ENCODE results near the gene BFSP2. TPM values are rescaled to one million over a fixed set of nuclear protein-coding genes. Genes with fewer than 3 reads are reported as not detected.
A peak's percentile ranks its signal among the peaks of the same experiment; 100 is the strongest.

BFSP2 gene
- total RNA-seq, 4 donors from 2014 or later: not detected

- DNase-seq: no peak
- no peaks in the 10 kb centered on the region for H3K27me3 ChIP-seq
- TF ChIP-seq, protein P1, sequence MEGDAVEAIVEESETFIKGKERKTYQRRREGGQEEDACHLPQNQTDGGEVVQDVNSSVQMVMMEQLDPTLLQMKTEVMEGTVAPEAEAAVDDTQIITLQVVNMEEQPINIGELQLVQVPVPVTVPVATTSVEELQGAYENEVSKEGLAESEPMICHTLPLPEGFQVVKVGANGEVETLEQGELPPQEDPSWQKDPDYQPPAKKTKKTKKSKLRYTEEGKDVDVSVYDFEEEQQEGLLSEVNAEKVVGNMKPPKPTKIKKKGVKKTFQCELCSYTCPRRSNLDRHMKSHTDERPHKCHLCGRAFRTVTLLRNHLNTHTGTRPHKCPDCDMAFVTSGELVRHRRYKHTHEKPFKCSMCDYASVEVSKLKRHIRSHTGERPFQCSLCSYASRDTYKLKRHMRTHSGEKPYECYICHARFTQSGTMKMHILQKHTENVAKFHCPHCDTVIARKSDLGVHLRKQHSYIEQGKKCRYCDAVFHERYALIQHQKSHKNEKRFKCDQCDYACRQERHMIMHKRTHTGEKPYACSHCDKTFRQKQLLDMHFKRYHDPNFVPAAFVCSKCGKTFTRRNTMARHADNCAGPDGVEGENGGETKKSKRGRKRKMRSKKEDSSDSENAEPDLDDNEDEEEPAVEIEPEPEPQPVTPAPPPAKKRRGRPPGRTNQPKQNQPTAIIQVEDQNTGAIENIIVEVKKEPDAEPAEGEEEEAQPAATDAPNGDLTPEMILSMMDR (IDR thresholded peaks at IDR 0.05): no peak
- TF ChIP-seq POLR2A (IDR thresholded peaks at IDR 0.05): no peak
- no peaks in the 10 kb centered on the region for H3K9me3 ChIP-seq
- H3K4me1 ChIP-seq: no peaks in the 10 kb centered on the region
- no peak overlapping the region for H3K4me3 ChIP-seq
- H3K27ac ChIP-seq: no peak overlapping the region
- intact Hi-C loops (cut with DNase I; ENCODE audit: low total_unique reads): no loop called here
- no peaks in the 10 kb centered on the region for H3K36me3 ChIP-seq
These were observed 24.5 kb upstream of the BFSP2 start for GRCh38 chr3:133375403-133375745.

DNA sequence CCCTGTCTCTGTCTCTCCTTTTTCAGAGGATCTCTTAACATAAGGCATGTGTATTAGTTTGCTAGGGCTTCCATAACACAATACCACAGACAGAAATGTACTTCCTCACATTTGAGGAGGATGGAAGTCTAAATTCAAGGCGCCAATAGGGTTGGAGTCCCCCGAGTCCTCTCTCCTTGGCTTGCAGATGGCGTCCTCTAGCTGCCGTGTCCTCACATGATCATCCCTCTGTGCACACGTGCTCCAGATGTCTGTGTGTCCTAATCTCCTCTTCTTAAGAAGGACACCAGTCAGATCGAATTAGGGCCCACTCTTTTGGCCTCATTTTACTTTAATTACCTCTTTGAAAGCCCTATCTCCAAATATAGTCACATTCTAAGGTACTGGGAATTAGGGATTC is 23.0 kb upstream of the BFSP2 start:
- Histone ChIP-seq H3K4me3 (no peak overlapping the region), H3K36me3 (no peaks in the 10 kb centered on the region), H3K9me3 (no peaks in the 10 kb centered on the region), H3K27ac (no peak overlapping the region), H3K4me1 (no peaks in the 10 kb centered on the region), H3K27me3 (no peaks in the 10 kb centered on the region)
- DNase-seq: no peak
- no peak for TF ChIP-seq POLR2A (IDR thresholded peaks at IDR 0.05)
- TF ChIP-seq, protein P1 (IDR thresholded peaks at IDR 0.05): no peak
- intact Hi-C loops (cut with DNase I; ENCODE audit: low total_unique reads): no loop called here

DNA sequence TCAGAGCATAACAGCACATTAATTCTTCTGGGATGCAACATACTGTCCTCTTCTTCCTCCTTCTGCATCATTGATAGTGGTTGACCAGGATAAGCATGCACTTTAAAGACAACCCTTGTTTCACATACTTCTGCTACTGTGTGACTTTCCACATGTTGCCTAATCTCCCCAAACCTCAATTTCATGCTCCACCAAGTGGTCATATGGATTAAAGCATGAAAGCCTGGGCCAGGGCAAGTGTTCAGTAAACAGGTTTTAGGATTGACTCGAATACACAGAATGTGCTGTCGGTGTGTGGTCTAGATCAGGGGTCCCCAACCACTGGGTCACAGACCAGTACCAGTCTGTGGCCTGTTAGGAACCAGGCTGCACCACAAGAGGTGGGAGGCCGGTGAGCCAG is 22.5 kb upstream of the BFSP2 start:
- H3K36me3 ChIP-seq: no peaks in the 10 kb centered on the region
- no peak overlapping the region for H3K4me3 ChIP-seq
- no peak for DNase-seq
- no peaks in the 10 kb centered on the region for H3K4me1 ChIP-seq
- no peaks in the 10 kb centered on the region for H3K27me3 ChIP-seq
- intact Hi-C loops (cut with DNase I; ENCODE audit: low total_unique reads): no loop called here
- H3K27ac ChIP-seq: no peak overlapping the region
- TF ChIP-seq POLR2A (IDR thresholded peaks at IDR 0.05): no peak
- TF ChIP-seq, protein P1 (IDR thresholded peaks at IDR 0.05): peak in 3 of 4 experiments; percentile 12 to 32 (median 22)
- no peaks in the 10 kb centered on the region for H3K9me3 ChIP-seq

- no peaks in the 10 kb centered on the region for H3K27me3 ChIP-seq
- no peaks in the 10 kb centered on the region for H3K36me3 ChIP-seq
- intact Hi-C loops (cut with DNase I; ENCODE audit: low total_unique reads): loop anchor here (10.0 kb wide), 1 partner anchor 645 kb away; no protein-coding TSS in a partner anchor
- no peaks in the 10 kb centered on the region for H3K9me3 ChIP-seq
- H3K27ac ChIP-seq: no peak overlapping the region
- H3K4me1 ChIP-seq: no peaks in the 10 kb centered on the region
- no peak for DNase-seq
- TF ChIP-seq, protein P1 (IDR thresholded peaks at IDR 0.05): no peak
- TF ChIP-seq POLR2A (IDR thresholded peaks at IDR 0.05): no peak
- no peak overlapping the region for H3K4me3 ChIP-seq
These were observed 19.9 kb upstream of the BFSP2 start for GRCh38 chr3:133379926-133380325.

DNA sequence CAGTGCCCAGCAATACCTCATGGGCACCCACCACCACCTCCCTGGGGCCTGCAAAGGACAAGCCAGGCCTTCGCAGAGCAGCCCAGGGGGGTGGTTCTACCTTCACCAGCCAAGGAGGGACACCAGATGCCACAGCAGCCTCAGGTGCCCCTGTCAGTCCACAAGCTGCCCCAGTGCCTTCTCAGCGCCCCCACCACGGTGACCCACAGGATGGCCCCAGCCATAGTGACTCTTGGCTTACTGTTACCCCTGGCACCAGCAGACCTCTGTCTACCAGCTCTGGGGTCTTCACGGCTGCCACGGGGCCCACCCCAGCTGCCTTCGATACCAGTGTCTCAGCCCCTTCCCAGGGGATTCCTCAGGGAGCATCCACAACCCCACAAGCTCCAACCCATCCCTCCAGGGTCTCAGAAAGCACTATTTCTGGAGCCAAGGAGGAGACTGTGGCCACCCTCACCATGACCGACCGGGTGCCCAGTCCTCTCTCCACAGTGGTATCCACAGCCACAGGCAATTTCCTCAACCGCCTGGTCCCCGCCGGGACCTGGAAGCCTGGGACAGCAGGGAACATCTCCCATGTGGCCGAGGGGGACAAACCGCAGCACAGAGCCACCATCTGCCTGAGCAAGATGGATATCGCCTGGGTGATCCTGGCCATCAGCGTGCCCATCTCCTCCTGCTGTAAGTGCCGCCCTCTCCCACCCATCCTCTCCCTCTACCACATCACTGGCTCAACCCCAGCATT is 19.2 kb upstream of the BFSP2 start:
- Histone ChIP-seq H3K4me1 (no peaks in the 10 kb centered on the region), H3K27ac (no peak overlapping the region), H3K4me3 (no peak overlapping the region), H3K27me3 (no peaks in the 10 kb centered on the region), H3K9me3 (no peaks in the 10 kb centered on the region), H3K36me3 (no peaks in the 10 kb centered on the region)
- intact Hi-C loops (cut with DNase I; ENCODE audit: low total_unique reads): loop anchor here (10.0 kb wide), 1 partner anchor 646 kb away; no protein-coding TSS in a partner anchor
- no peak for TF ChIP-seq POLR2A (IDR thresholded peaks at IDR 0.05)
- TF ChIP-seq, protein P1 (IDR thresholded peaks at IDR 0.05): no peak
- DNase-seq: no peak
